Measurements from ENCODE around the gene SH2D3C.

Gene SH2D3C, protein sequence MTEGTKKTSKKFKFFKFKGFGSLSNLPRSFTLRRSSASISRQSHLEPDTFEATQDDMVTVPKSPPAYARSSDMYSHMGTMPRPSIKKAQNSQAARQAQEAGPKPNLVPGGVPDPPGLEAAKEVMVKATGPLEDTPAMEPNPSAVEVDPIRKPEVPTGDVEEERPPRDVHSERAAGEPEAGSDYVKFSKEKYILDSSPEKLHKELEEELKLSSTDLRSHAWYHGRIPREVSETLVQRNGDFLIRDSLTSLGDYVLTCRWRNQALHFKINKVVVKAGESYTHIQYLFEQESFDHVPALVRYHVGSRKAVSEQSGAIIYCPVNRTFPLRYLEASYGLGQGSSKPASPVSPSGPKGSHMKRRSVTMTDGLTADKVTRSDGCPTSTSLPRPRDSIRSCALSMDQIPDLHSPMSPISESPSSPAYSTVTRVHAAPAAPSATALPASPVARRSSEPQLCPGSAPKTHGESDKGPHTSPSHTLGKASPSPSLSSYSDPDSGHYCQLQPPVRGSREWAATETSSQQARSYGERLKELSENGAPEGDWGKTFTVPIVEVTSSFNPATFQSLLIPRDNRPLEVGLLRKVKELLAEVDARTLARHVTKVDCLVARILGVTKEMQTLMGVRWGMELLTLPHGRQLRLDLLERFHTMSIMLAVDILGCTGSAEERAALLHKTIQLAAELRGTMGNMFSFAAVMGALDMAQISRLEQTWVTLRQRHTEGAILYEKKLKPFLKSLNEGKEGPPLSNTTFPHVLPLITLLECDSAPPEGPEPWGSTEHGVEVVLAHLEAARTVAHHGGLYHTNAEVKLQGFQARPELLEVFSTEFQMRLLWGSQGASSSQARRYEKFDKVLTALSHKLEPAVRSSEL

DNA sequence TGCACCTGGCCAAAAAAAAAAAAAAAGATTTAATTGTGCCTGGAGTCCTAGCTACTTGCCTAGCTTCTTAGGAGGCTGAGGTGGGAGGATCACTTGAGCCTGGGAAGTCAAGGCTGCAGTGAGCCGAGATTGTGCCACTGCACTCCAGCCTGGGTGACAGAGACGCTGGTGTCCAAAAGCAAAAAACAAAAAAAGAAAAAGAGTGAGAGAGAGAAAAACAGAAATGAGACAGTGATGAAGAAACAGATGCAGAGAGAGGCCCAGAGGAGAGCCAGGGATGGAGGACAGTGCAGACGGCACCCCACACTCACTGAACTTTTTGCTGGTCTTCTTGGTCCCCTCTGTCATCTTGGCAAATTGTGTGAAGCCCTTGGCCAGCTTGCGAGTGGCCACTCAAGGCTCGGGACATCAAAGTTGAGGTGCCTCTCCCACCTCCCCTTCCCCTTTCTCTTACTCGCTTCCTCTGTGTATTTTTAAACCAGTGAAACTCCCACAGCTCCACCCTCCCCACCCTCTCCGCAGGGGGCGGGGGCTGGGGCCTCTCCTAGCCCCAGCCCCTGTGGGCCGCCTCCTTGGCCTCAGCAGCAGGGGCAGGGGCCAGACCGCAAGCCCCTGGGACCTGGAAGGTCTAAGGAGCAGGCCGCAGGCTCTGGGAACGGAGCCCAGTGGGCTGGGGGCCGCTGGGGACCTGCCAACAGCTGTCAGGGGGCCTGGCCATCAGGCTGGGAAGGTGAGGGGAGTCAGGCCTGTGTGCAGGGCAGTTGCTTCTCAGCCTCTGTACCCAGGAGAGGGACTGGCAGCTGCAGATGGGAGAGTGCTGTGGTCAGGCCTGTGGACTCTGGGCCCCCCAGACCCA lies at the start of gene SH2D3C:
SH2D3C (minus strand) TSS at position 387 of the 856 bp plus-strand sequence; CDS start at position 348, 39 bp downstream.
- H3K4me3 ChIP-seq (replicated peaks; ENCODE audit: low read depth, low read length), result peak within 1 kb of the TSS; percentile 73
- peaks cover 2% of the 10 kb centered on the region; the same call in 1 of the 2 replicates for H3K36me3 ChIP-seq (ENCODE audit: control insufficient read depth, insufficient read depth, low read length)
- TF ChIP-seq, protein P1, sequence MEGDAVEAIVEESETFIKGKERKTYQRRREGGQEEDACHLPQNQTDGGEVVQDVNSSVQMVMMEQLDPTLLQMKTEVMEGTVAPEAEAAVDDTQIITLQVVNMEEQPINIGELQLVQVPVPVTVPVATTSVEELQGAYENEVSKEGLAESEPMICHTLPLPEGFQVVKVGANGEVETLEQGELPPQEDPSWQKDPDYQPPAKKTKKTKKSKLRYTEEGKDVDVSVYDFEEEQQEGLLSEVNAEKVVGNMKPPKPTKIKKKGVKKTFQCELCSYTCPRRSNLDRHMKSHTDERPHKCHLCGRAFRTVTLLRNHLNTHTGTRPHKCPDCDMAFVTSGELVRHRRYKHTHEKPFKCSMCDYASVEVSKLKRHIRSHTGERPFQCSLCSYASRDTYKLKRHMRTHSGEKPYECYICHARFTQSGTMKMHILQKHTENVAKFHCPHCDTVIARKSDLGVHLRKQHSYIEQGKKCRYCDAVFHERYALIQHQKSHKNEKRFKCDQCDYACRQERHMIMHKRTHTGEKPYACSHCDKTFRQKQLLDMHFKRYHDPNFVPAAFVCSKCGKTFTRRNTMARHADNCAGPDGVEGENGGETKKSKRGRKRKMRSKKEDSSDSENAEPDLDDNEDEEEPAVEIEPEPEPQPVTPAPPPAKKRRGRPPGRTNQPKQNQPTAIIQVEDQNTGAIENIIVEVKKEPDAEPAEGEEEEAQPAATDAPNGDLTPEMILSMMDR (IDR thresholded peaks at IDR 0.05; ENCODE audit: insufficient read depth, low read length, poor library complexity, severe bottlenecking), result no peak
- DNase-seq (ENCODE audit: extremely low read depth, insufficient read length), result peak; percentile 74
- H3K27me3 ChIP-seq (replicated peaks; ENCODE audit: control insufficient read depth, insufficient read depth, low read length), result no peaks in the 10 kb centered on the region

DNA sequence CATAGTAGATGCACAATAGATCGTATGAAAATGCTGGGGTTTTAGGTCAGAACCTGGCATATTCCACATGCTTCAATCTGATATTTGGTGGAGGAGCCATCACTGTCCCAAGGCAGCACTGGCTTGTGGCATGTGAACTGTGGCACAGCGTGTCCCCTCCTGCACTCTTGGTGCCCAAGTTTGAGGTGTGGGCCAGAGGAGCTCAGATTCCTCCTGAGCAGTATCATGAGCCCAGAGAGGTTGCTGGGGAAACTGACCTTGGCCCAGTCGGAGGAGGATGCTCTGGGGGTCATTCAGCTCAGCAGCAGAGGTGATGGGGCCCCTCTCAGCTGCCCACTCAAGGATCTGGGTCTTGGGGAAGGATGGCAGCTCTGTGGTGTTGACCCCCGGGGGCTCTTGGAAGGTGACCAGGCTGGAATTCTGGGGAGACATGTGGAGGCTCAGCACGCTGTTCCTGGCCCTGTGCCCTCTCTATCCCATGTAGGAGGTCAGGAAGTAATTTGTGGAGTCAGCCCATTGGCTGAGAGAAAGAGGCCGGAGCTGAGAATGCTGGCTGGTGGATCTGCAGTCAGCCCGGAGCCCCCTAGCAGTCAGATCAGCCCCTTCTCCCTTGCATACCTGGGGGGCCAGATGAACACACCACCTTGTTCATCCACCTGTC lies 47.9 kb upstream of the SH2D3C start:
- TF ChIP-seq, protein P1 (IDR thresholded peaks at IDR 0.05; ENCODE audit: insufficient read depth, low read length, poor library complexity, severe bottlenecking), result no peak
- no peak for DNase-seq (ENCODE audit: extremely low read depth, insufficient read length)
- Histone ChIP-seq H3K4me3 (replicated peaks; ENCODE audit: low read depth, low read length) (no peak overlapping the region), H3K27me3 (replicated peaks; ENCODE audit: control insufficient read depth, insufficient read depth, low read length) (no peaks in the 10 kb centered on the region), H3K36me3 (ENCODE audit: control insufficient read depth, insufficient read depth, low read length) (no peaks in the 10 kb centered on the region)

DNA sequence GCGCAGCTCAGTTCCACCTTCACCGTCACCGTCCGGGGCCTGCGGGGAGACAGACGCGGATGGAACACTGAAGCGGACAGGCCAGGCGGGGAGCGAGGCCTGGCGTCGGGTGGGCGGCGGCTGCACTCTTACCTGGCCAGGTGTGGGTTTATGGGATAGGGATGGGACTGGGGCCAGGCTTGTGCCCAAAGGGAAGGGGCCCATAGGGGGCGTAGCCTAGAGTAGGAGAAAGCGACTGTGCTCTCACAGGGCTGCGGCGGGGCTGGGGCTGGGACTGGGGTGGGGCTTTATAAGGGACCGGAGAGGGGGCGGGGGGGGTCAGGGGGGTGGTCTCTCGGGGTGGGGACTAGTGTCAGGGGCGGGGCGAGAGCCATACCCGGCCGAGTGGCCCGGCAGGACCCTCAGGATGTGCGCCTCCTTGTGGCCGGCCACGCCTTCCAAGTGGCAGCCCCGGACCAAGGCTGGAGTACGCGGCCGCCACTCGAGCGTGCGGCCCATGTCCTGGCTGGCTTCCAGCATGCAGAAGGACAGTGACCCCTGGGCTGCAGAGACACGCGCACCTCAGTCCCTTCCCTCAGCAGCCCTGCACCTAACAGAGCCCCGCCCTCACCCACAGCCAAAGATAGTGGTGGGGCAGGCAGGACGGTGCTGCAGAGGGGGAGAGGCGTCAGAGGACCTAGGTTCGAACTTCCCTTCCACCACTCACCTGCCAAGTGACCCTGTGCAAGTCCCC lies 47.0 kb upstream of the SH2D3C start:
- H3K36me3 ChIP-seq (ENCODE audit: control insufficient read depth, insufficient read depth, low read length), result no peaks in the 10 kb centered on the region
- TF ChIP-seq, protein P1 (IDR thresholded peaks at IDR 0.05; ENCODE audit: insufficient read depth, low read length, poor library complexity, severe bottlenecking), result peak; percentile 55
- no peak for DNase-seq (ENCODE audit: extremely low read depth, insufficient read length)
- H3K4me3 ChIP-seq (replicated peaks; ENCODE audit: low read depth, low read length), result no peak overlapping the region
- no peaks in the 10 kb centered on the region for H3K27me3 ChIP-seq (replicated peaks; ENCODE audit: control insufficient read depth, insufficient read depth, low read length)

DNA sequence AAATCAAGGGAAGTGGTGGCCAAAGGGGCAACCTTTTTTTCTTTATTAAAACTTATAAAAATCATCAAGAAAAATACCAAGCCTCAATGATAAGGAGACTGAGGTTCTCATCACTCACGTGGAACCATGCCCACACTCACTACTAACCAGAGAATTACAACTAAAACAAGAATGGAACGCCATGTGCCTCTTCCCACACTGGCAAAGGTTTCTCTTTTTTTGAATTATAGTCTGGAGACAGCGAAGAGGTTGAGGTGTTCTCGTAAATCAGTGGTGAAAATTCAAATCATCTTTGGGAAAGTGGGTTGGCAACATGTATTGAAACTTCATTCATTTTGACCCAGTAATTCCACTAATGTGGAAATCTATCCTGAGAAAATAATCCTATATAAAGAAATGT lies 43.6 kb upstream of the SH2D3C start:
- no peaks in the 10 kb centered on the region; the same call in 1 of the 2 replicates for H3K36me3 ChIP-seq (ENCODE audit: control insufficient read depth, insufficient read depth, low read length)
- DNase-seq (ENCODE audit: extremely low read depth, insufficient read length), result no peak
- no peaks in the 10 kb centered on the region for H3K27me3 ChIP-seq (replicated peaks; ENCODE audit: control insufficient read depth, insufficient read depth, low read length)
- no peak overlapping the region for H3K4me3 ChIP-seq (replicated peaks; ENCODE audit: low read depth, low read length)
- TF ChIP-seq, protein P1 (IDR thresholded peaks at IDR 0.05; ENCODE audit: insufficient read depth, low read length, poor library complexity, severe bottlenecking), result no peak
